Smooth muscle cell (in vitro differentiated cells): ENCODE data around the gene HMCN1. TPM values are rescaled to one million over a fixed set of nuclear protein-coding genes. Genes with fewer than 3 reads are reported as not detected.
"Not testable (repeated sequence)": the region's sequence is repeated elsewhere in the genome, so short reads cannot be mapped to it uniquely, and the experiment has no call there.

Experiments
- DNase-seq: peaks from one replicate; lab custom pipeline; 2025; ENCODE audit not compliant: unreplicated experiment; lab: John Stamatoyannopoulos, UW
- H2AFZ ChIP-seq: fragments of 200-600 bp; sonication (generic); 2 replicates; pipeline ENCODE4 v1.6.0; 2016; ENCODE audit warnings: antibody characterized with exemption, low read depth, mild to moderate bottlenecking
- H3F3A ChIP-seq: fragments of 200-600 bp; sonication (generic); 2 replicates; pipeline ENCODE4 v1.6.0; 2017; ENCODE audit warnings: antibody characterized with exemption, low read depth
- H3K27ac ChIP-seq: fragments of 200-600 bp; sonication (generic); 2 replicates; pipeline ENCODE4 v1.5.1; 2016; ENCODE audit warnings: low read depth, mild to moderate bottlenecking
- H3K27me3 ChIP-seq: fragments of 200-600 bp; sonication (generic); 2 replicates; pipeline ENCODE4 v1.6.1; 2016; ENCODE audit warnings: low read depth, mild to moderate bottlenecking
- H3K36me3 ChIP-seq: fragments of 200-600 bp; sonication (generic); 2 replicates; pipeline ENCODE4 v1.5.1; 2016; ENCODE audit warnings: low read depth
- H3K4me1 ChIP-seq: fragments of 200-600 bp; sonication (generic); 2 replicates; pipeline ENCODE4 v1.5.1; 2016; ENCODE audit warnings: low read depth
- H3K4me2 ChIP-seq: fragments of 200-600 bp; sonication (generic); 2 replicates; pipeline ENCODE4 v1.6.0; 2016; ENCODE audit warnings: mild to moderate bottlenecking
- H3K4me3 ChIP-seq: fragments of 200-600 bp; sonication (generic); 2 replicates; pipeline ENCODE4 v1.5.1; 2016; ENCODE audit warnings: mild to moderate bottlenecking
- H3K79me2 ChIP-seq: fragments of 200-600 bp; sonication (generic); 2 replicates; pipeline ENCODE4 v1.6.0; 2016; ENCODE audit warnings: low read depth, mild to moderate bottlenecking
- H3K9ac ChIP-seq: fragments of 200-600 bp; sonication (generic); 2 replicates; pipeline ENCODE4 v1.6.0; 2016; ENCODE audit warnings: low read depth
- H3K9me3 ChIP-seq: fragments of 200-600 bp; sonication (generic); replicated peaks from 2 replicates; pipeline ENCODE4 v1.5.1; 2016; ENCODE audit warnings: low read depth
- H4K20me1 ChIP-seq: fragments of 200-600 bp; sonication (generic); 2 replicates; pipeline ENCODE4 v1.6.0; 2016; ENCODE audit warnings: low read depth
- CTCF ChIP-seq: fragments of 200-600 bp; sonication (generic); IDR thresholded peaks from 2 replicates; pipeline ENCODE4 v1.5.1; 2017; ENCODE audit warnings: borderline replicate concordance, mild to moderate bottlenecking, antibody characterized with exemption; ENCODE audit not compliant: insufficient read depth, poor library complexity, severe bottlenecking
- WGBS: methylation state at CpG from one replicate; pipeline ENCODE4 v1.1.7; 2016; ENCODE audit warnings: low lambda C conversion rate; 5-methylcytosine and 5-hydroxymethylcytosine counted together
- polyA plus RNA-seq: library from polyadenylated mRNA; unstranded; fragments of >200 nt; fragmentation: Nextera tagmentation; extraction: Ambion mirVana; gene quantifications from 2 replicates; pipeline ENCODE4 v1.2.1, GENCODE V29; 2016
- total RNA-seq: library from RNA; depleted of rRNA; stranded (reverse); fragments of >200 nt; gene quantifications from 2 replicates; pipeline ENCODE4 v1.2.3, GENCODE V29; 2014

Gene HMCN1
- total and polyA plus RNA-seq, 2 experiments from 2014 or later: 18.9 to 118 TPM

- peaks cover 16% of the 10 kb centered on the region for H3K4me1 ChIP-seq
- 63% methylated on average over 5 of the region's 5 CpGs for WGBS
- peak overlapping the region; percentile 8 for H3K9ac ChIP-seq
- no peak overlapping the region for H3K4me3 ChIP-seq
- H3K4me2 ChIP-seq: peak overlapping the region; percentile 12
- DNase-seq: no peak
- H3K27me3 ChIP-seq: no peaks in the 10 kb centered on the region
- no peaks in the 10 kb centered on the region for H4K20me1 ChIP-seq
- H3F3A ChIP-seq: peaks cover 16% of the 10 kb centered on the region
- no peaks in the 10 kb centered on the region for H3K79me2 ChIP-seq
- H3K27ac ChIP-seq: peak overlapping the region; percentile 99
- TF ChIP-seq CTCF: no peak
- no peaks in the 10 kb centered on the region for H3K9me3 ChIP-seq
- no peaks in the 10 kb centered on the region for H3K36me3 ChIP-seq
- no peak overlapping the region for H2AFZ ChIP-seq
Observed at GRCh38 chr1:186183970-186184628, 449.9 kb downstream of the HMCN1 start.

- Histone ChIP-seq H3F3A (peaks cover 24% of the 10 kb centered on the region), H3K27ac (peak overlapping the region; percentile 99), H3K4me1 (peaks cover 21% of the 10 kb centered on the region)
- not testable (repeated sequence) for H3K4me2 ChIP-seq, H2AFZ ChIP-seq, DNase-seq, H4K20me1 ChIP-seq, H3K9me3 ChIP-seq, H3K4me3 ChIP-seq, H3K36me3 ChIP-seq, H3K9ac ChIP-seq, H3K79me2 ChIP-seq, H3K27me3 ChIP-seq
- WGBS: 71% methylated on average over 6 of the region's 6 CpGs
Observed at GRCh38 chr1:186186251-186186650, 452.1 kb downstream of the HMCN1 start.

GRCh38 chr1:186187601-186188000 lies 453.4 kb downstream of the HMCN1 start:
- peaks cover 21% of the 10 kb centered on the region for H3K4me1 ChIP-seq
- 29% methylated on average over 5 of the region's 5 CpGs for WGBS

GRCh38 chr1:186188004-186188539 lies 453.9 kb downstream of the HMCN1 start:
- H3F3A ChIP-seq: peaks cover 24% of the 10 kb centered on the region
- WGBS: 1% methylated on average over 3 of the region's 3 CpGs
- H3K27me3 ChIP-seq: no peaks in the 10 kb centered on the region
- peak overlapping the region; percentile 89 for H3K9ac ChIP-seq
- DNase-seq: no peak
- H2AFZ ChIP-seq: no peak overlapping the region
- H3K4me3 ChIP-seq: no peak overlapping the region
- no peaks in the 10 kb centered on the region for H3K36me3 ChIP-seq
- peak overlapping the region; percentile 99 for H3K27ac ChIP-seq
- H3K9me3 ChIP-seq: no peaks in the 10 kb centered on the region
- no peak for TF ChIP-seq CTCF
- H3K79me2 ChIP-seq: no peaks in the 10 kb centered on the region
- H3K4me2 ChIP-seq: peak overlapping the region; percentile 77
- H4K20me1 ChIP-seq: no peaks in the 10 kb centered on the region
- H3K4me1 ChIP-seq: peaks cover 21% of the 10 kb centered on the region

More at GRCh38 chr1:186187601-186188000, 453.4 kb downstream of the HMCN1 start:
- Histone ChIP-seq H3K4me3 (no peak overlapping the region), H3K27me3 (no peaks in the 10 kb centered on the region), H4K20me1 (no peaks in the 10 kb centered on the region), H3K79me2 (no peaks in the 10 kb centered on the region), H3K4me2 (peak overlapping the region; percentile 33), H3K9me3 (no peaks in the 10 kb centered on the region), H3K9ac (peak overlapping the region; percentile 89), H3K36me3 (no peaks in the 10 kb centered on the region), H3K27ac (peak overlapping the region; percentile 99), H2AFZ (no peak overlapping the region), H3F3A (peaks cover 24% of the 10 kb centered on the region)
- no peak for TF ChIP-seq CTCF
- no peak for DNase-seq
